Sigmoid colon (tissue), 4 donors: ENCODE data around the gene WRAP73.

Experiments used
- EP300 ChIP-seq, 4 donors: sonication (generic); formaldehyde crosslinking; IDR thresholded peaks; one replicate each; pipeline ENCODE4 v1.6.1; 2017; ENCODE audit warnings: antibody characterized with exemption in 4 of 4
- TF ChIP-seq, protein P1 (sequence below), 4 experiments: fragments of 450-650 bp in 3 of 4; fragments of 200-600 bp in 1 of 4; IDR thresholded peaks; one replicate each; pipeline ENCODE4 v1.5.1; 2016 to 2019; ENCODE audit warnings: antibody characterized with exemption in 4 of 4, mild to moderate bottlenecking in 3 of 4, moderate library complexity in 2 of 4

DNA sequence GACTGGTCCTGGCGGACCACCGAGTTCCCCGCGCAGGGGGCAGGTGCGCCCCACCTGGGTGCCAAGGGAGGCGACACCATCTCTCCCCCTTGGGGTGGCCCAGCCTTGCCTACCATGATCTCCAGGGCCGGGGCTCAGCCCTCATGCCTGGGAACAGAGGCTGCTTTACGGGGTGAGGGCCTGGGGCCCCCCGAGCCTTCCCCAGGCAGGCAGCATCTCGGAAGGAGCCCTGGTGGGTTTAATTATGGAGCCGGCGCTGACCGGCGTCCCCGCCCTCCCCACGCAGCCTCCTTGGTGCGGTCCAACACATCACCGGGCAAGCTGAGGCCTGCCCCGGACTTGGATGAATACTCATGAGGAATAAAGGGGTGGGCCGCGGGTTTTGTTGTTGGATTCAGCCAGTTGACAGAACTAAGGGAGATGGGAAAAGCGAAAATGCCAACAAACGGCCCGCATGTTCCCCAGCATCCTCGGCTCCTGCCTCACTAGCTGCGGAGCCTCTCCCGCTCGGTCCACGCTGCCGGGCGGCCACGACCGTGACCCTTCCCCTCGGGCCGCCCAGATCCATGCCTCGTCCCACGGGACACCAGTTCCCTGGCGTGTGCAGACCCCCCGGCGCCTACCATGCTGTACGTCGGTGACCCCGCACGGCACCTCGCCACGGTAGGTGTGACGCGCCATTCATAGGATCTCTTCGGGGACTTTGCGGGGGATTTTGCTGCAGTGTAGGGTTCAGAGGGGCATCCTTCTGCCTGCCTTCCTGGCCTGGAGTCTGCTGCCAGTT is 40.6 kb upstream of the WRAP73 start:
- TF ChIP-seq, protein P1, sequence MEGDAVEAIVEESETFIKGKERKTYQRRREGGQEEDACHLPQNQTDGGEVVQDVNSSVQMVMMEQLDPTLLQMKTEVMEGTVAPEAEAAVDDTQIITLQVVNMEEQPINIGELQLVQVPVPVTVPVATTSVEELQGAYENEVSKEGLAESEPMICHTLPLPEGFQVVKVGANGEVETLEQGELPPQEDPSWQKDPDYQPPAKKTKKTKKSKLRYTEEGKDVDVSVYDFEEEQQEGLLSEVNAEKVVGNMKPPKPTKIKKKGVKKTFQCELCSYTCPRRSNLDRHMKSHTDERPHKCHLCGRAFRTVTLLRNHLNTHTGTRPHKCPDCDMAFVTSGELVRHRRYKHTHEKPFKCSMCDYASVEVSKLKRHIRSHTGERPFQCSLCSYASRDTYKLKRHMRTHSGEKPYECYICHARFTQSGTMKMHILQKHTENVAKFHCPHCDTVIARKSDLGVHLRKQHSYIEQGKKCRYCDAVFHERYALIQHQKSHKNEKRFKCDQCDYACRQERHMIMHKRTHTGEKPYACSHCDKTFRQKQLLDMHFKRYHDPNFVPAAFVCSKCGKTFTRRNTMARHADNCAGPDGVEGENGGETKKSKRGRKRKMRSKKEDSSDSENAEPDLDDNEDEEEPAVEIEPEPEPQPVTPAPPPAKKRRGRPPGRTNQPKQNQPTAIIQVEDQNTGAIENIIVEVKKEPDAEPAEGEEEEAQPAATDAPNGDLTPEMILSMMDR (IDR thresholded peaks at IDR 0.05) = no peak
- no peak for TF ChIP-seq EP300 (IDR thresholded peaks at IDR 0.05)
